GM19238 (cell line): ENCODE data around the gene ZNF384.
"Not testable (repeated sequence)": the region's sequence is repeated elsewhere in the genome, so short reads cannot be mapped to it uniquely, and the experiment has no call there.

Source experiments
- DNase-seq: peaks from one replicate; pipeline ENCODE4 v3.0.0; 2011; ENCODE audit warnings: low spot score; ENCODE audit not compliant: insufficient read length

Gene ZNF384

GRCh38 chr12:6688999-6689882 lies at the start of gene ZNF384:
Gene ZNF384, minus strand, starts transcription at chr12:6689375. Its CDS starts 9,855 bp downstream, at chr12:6679520.
- DNase-seq, result peak; percentile 97

GRCh38 chr12:6736754-6737153 lies 47.6 kb upstream of the ZNF384 start:
- no peak for DNase-seq

DNA sequence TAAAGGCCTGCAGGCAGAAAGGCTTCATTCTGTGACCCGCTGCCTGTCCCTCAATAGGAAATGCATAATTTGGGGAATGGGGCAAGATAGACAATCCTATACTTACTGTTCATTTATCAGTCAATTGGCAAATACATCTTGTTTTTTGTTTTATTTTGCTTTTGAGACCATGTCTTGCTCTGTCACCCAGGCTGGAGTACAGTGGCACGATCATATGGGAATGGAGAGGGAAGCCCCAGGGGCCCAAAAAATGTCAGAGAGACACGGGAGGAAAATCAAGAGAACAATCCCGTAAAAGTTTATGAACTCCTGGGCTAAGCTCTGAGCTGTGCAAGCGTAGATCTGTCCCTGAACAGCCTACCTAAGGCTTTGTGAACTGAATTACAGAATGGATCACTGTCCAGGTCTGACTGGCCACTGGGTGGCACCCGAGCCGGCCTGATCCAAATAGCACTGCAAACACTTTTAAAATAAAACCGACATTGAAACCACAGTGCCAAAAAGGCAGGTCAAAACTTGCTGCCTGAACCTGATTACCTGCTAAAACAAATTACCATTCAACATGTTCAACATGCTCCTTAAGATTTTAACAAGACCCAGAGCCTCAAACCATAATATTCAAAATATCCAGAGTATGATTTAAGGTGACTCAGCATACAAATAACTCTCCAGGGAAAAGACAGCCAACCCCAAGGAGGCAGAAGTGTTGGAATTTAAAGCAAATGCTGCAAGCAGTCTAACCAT lies 46.4 kb upstream of the ZNF384 start:
- no peak for DNase-seq

- no peak for DNase-seq
Observed at GRCh38 chr12:6734506-6735387, 45.6 kb upstream of the ZNF384 start.

GRCh38 chr12:6730169-6730568 lies 41.0 kb upstream of the ZNF384 start:
- no peak for DNase-seq

DNA sequence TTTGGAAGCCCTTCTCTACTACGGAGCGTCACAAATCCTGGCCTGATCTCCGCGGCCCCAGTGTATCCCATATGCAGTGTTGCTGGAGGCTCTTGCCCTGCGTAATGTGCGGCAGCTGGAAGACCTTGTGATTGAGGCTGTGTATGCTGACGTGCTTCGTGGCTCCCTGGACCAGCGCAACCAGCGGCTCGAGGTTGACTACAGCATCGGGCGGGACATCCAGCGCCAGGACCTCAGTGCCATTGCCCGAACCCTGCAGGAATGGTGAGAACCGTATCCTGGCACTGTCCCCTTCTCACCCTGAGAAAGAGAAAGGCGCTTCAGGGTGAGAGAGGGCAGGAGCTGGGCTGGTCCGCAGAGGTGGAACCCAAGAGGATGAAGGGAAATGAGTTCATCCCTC lies 40.0 kb upstream of the ZNF384 start:
- no peak for DNase-seq

DNA sequence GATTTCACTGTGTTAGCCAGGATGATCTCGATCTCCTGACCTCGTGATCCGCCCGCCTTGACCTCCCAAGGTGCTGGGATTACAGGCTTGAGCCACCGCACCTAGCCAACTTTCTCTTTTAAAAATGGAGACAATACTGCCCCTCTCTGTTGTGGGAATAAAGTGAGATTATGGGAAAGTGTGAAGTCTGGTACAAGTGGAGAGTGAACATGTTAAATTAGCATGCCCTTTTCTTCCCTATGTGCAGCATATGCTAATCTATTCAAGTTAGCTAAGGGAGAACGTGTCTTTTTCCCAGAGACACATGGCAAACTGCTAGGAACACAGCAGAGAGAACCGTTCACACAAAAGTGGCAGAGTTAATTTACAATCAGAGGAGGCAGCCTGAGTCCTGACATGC lies 36.2 kb upstream of the ZNF384 start:
- no peak for DNase-seq

- no peak for DNase-seq
Observed at GRCh38 chr12:6724409-6724797, 35.2 kb upstream of the ZNF384 start.

- DNase-seq, result peak; percentile 97
Observed at GRCh38 chr12:6723607-6724408, 34.6 kb upstream of the ZNF384 start, which contains the start of gene COPS7A. Gene COPS7A, plus strand, starts transcription at chr12:6724046. Its CDS starts 611 bp downstream, at chr12:6724657.

DNA sequence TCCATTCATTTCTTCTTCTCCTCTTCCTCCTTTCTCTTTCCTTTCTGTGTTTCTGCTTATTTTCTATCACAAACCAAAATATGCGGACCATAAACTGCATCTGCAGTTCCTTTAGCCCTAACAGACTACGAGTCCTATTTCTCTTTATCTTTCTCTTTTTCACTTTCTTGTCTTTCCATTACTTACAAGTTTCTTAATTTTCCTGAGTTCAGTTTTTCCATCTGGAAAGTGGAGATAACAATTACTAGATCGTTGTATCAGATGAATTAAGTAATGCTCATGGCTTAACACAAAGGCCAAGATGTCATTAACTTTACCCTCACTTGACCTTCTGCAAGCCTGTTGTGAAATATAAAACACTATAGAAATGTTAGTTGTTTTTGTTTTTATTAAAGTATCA lies 33.7 kb upstream of the ZNF384 start:
- DNase-seq, result no peak

DNA sequence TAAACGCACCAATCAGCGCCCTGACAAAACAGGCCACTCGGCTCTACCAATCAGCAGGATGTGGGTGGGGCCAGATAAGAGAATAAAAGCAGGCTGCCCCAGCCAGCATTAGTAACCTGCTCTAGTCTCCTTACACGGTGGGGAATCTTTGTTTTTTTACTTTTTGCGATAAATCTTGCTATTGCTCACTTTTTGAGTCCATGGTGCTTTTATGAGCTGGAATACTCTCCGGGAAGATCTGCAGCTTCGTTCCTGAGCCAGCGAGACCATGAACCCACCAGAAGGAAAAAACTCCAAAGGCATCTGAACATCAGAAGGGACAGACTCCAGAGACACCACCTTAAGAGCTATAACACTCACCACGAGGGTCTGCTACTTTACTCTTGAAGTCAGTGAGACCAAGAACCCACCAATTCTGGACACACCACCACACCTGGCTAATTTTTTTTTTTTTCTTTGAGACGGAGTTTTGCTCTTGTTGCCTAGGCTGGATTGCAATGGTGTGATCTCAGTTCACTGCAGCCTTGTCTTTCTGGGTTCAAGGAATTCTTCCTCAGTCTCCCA lies 27.8 kb upstream of the ZNF384 start:
- DNase-seq, result no peak

DNA sequence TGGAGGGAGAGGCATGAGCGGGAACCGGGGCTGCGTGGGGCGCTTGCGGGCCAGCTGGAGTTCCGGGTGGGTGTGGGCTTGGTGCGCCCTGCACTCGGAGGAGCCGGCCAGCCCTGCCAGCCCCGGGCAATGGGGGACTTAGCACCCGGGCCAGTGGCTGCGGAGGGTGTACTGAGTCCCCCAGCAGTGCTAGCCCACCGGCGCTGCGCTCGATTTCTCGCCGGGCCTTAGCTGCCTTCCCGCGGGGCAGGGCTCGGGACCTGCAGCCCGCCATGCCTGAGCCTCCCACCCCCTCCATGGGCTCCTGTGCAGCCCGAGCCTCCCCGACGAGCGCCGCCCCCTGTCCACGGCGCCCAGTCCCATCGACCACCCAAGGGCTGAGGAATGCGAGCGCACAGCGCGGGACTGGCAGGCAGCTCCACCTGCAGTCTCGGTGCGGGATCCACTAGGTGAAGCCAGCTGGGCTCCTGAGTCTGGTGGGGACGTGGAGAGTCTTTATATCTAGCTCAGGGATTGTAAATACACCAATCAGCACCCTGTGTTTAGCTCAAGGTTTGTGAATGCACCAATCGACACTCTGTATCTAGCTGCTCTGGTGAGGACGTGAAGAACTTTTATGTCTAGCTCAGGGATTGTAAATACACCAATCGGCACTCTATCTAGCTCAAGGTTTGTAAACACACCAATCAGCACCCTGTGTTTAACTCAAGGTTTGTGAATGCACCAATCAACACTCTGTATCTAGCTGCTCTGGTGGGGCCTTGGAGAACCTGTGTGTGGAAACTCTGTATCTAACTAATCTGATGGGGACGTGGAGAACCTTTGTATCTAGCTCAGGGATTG lies 27.1 kb upstream of the ZNF384 start:
- not testable (repeated sequence) for DNase-seq

DNA sequence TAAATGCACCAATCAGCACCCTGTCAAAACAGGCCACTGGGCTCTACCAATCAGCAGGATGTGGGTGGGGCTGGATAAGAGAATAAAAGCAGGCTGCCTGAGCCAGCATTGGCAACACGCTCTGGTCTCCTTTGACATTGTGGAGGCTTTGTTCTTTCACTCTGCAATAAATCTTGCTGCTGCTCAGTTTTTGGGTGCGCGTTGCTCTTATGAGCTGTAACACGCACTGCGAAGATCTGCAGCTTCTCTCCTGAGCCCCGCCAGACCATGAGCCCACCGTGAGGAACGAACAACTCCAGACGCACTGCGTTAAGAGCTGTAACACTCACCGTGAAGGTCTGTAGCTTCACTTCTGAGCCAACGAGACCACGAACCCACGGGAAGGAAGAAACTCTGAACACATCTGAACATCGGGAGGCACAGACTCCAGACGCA lies 19.8 kb upstream of the ZNF384 start:
- DNase-seq, result no peak

- DNase-seq, result not testable (repeated sequence)
Observed at GRCh38 chr12:6708351-6708750, 19.2 kb upstream of the ZNF384 start.

DNA sequence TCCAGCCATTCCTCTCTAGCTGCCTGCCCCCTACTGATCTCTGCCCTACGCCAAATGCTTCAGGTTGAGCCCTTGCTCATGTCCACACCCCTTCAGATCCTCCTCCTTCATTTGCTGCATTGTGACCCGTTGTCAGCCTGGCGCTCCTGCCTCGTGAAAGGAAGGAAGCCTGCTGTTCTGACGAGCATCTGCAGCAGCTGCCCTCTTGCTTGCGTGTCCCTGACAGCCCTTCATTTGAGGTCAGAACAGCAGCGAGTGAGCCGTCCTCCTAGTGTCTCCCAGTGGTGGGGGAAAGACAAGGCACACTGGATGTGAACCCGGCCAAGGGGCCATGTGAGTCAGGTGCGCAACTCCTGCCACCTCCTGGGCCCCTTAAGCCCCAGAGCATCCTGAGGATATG lies 14.5 kb upstream of the ZNF384 start:
- no peak for DNase-seq

GRCh38 chr12:6701078-6701768 lies 12.0 kb upstream of the ZNF384 start:
- DNase-seq, result no peak

DNA sequence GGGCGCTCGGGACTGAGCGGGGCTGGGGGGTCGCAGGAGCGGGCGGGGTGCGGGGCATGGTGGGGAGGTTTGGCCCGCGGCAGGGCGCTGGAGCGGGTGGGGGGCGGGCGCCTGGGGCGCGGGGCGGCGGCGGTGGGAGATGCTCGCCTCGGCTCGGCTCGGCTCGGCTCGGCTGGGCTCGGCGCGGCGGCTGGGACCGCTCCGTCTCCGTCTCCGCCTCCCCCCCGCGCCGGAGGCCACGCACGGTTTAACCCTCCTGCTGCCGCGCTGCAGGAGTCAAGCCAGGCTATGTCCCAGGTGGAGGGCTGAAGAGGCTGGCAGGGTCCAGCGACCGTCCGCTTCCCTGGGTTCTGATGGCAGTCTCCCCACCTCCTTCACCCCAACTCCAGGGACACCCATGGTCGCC lies 11.5 kb upstream of the ZNF384 start, which contains the start of gene PIANP:
TSS of gene PIANP (minus strand) at position 170 of the 406 bp plus-strand sequence. CDS start 2,754 bp downstream, outside the sequence.
- DNase-seq, result no peak

DNA sequence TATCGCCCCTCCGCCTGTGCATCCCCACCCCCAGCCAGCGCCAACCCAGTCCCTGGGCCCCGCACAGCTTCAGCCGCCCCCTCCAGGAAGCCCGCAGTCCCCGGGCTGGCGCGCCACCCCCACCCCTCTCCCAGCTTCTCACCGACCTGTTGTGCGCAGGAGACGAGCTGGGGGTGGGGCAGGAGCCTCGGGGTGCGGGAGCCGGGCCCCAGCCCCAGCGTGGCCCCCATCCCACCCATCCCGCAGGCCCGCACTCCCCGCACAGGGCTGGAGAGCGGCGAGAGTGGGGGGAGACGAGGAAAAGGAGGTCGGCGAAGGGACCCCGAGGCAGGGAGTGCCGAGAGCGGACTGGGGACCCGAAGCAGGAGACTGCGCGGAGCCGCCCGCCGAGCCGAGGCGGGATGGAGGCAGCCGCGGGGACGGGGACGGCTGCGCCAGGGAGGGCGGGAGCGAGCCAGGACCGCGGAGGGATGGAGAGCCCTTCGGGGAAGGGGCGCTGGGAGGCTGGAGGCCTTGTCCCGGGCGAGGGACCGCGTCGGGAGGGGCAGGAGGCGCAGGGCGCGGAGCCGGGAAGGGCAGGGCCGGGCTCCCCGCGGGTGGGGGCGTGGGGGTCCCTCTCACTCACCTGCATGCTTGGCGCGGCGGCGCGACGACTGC lies 10.9 kb upstream of the ZNF384 start:
- no peak for DNase-seq
